Upper lobe of left lung (tissue), 6 donors: ENCODE data around the gene DPH2. TPM values are rescaled to one million over a fixed set of nuclear protein-coding genes. Genes with fewer than 3 reads are reported as not detected.

ENCODE experiments used
- ATAC-seq, 2 donors: fragments of 200-7000 bp; cut with Tn5 transposase; one replicate each; pipeline ENCODE4 v1.9.1; 2022; ENCODE audit warnings: mild to moderate bottlenecking in 2 of 2, moderate library complexity in 2 of 2; ENCODE audit not compliant: low FRiP score in 2 of 2
- DNase-seq, 2 donors: peaks; one replicate each; pipeline ENCODE4 v3.0.0-alpha.2; 2019 to 2020
- H3K27ac ChIP-seq, 4 donors: fragments of 200-600 bp; sonication (generic); one replicate each; pipeline ENCODE4 v1.5.1; 2016 to 2019
- H3K27me3 ChIP-seq, 4 donors: fragments of 200-600 bp; sonication (generic); one replicate each; pipeline ENCODE4 v1.5.1; 2017 to 2019
- H3K36me3 ChIP-seq, 4 donors: fragments of 200-600 bp; sonication (generic); one replicate each; pipeline ENCODE4 v1.5.1; 2016 to 2019
- H3K4me1 ChIP-seq, 4 donors: fragments of 200-600 bp; sonication (generic); one replicate each; pipeline ENCODE4 v1.5.1; 2018 to 2019
- H3K4me3 ChIP-seq, 4 donors: fragments of 200-600 bp; sonication (generic); one replicate each; pipeline ENCODE4 v1.5.1; 2017 to 2019; ENCODE audit warnings: mild to moderate bottlenecking in 2 of 4, moderate library complexity in 1 of 4
- H3K9me3 ChIP-seq, 4 donors: fragments of 200-600 bp; sonication (generic); one replicate each; pipeline ENCODE4 v1.5.1; 2018 to 2019
- EP300 ChIP-seq, 4 donors: sonication (generic); formaldehyde crosslinking; IDR thresholded peaks; one replicate each; pipeline ENCODE4 v1.5.1; 2017; ENCODE audit warnings: antibody characterized with exemption in 4 of 4, control low read depth in 2 of 4
- POLR2A ChIP-seq, 4 donors: fragments of 450-650 bp; IDR thresholded peaks; one replicate each; pipeline ENCODE4 v1.5.1; 2016 to 2017; ENCODE audit warnings: antibody characterized with exemption in 4 of 4, mild to moderate bottlenecking in 2 of 4
- POLR2AphosphoS5 ChIP-seq, 2 donors: sonication (generic); formaldehyde crosslinking; IDR thresholded peaks; one replicate each; pipeline ENCODE4 v1.5.1; 2017; ENCODE audit warnings: antibody characterized with exemption in 2 of 2
- WGBS, 2 donors: methylation state at CpG; one replicate each; pipeline ENCODE4 v1.1.5; 2017 to 2018; 5-methylcytosine and 5-hydroxymethylcytosine counted together
- total RNA-seq, 6 donors: library from RNA; depleted of rRNA in 4 of 6; stranded (reverse); fragments of >200 nt in 4 of 6; gene quantifications; one replicate each; pipeline versions ENCODE4 v1.1.0 to v1.2.1, GENCODE V29; 2016 to 2021
- TF ChIP-seq, protein P1 (sequence below), 6 experiments: fragments of 450-650 bp in 4 of 6; fragments of 200-600 bp in 2 of 6; sonication (generic) in 2 of 6; IDR thresholded peaks; one replicate each; pipeline ENCODE4 v1.5.1; 2016 to 2019; ENCODE audit warnings: antibody characterized with exemption in 6 of 6
- donor health status: DM: no; HTN: no; CAD: no; lungs with moderate emphysema.
- donor health status: DM: no; HTN: yes; CAD: no; lungs with severe emphysema.

The DPH2 gene
- total RNA-seq, 6 donors from 2014 or later, result 12.9 to 30.4 (median 16.6) TPM

DNA sequence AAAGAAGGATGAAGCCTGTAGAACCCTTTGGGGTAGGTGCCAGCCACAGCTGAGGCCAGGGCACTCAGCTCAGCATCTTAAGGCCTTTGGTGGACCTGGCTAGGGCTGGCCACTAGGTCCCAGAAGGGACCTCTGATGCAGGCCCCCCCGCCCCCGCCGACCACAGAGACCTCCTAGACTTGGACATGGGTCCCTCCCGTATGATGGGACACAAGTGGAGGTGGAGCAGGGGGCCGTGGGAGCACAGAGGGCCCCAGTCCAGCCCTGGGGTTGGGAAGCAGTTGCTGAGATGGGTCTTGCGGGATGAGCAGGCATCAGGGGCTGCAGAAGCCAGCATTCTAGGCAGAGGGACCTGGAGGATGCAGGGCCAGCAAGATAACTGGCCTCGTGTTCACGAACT is 12.4 kb downstream of the DPH2 start:
- WGBS, 2 donors, result 95 to 98% methylated on average over 4 to 8 of the region's 8 CpGs
- no peak for ATAC-seq
- Histone ChIP-seq H3K4me1 (peaks cover 20 to 41% (median 28%) of the 10 kb centered on the region in 4 donors), H3K4me3 (no peak overlapping the region), H3K36me3 (peaks cover 0 to 23% (median 11%) of the 10 kb centered on the region in 4 donors), H3K9me3 (no peaks in the 10 kb centered on the region), H3K27me3 (no peaks in the 10 kb centered on the region), H3K27ac (no peak overlapping the region)
- TF ChIP-seq EP300 (IDR thresholded peaks at IDR 0.05), result no peak
- no peak for TF ChIP-seq POLR2AphosphoS5 (IDR thresholded peaks at IDR 0.05)
- TF ChIP-seq, protein P1, sequence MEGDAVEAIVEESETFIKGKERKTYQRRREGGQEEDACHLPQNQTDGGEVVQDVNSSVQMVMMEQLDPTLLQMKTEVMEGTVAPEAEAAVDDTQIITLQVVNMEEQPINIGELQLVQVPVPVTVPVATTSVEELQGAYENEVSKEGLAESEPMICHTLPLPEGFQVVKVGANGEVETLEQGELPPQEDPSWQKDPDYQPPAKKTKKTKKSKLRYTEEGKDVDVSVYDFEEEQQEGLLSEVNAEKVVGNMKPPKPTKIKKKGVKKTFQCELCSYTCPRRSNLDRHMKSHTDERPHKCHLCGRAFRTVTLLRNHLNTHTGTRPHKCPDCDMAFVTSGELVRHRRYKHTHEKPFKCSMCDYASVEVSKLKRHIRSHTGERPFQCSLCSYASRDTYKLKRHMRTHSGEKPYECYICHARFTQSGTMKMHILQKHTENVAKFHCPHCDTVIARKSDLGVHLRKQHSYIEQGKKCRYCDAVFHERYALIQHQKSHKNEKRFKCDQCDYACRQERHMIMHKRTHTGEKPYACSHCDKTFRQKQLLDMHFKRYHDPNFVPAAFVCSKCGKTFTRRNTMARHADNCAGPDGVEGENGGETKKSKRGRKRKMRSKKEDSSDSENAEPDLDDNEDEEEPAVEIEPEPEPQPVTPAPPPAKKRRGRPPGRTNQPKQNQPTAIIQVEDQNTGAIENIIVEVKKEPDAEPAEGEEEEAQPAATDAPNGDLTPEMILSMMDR (IDR thresholded peaks at IDR 0.05), result no peak
- TF ChIP-seq POLR2A (IDR thresholded peaks at IDR 0.05), result no peak
- DNase-seq, result peak in 1 of 2 donors; percentile 69

DNA sequence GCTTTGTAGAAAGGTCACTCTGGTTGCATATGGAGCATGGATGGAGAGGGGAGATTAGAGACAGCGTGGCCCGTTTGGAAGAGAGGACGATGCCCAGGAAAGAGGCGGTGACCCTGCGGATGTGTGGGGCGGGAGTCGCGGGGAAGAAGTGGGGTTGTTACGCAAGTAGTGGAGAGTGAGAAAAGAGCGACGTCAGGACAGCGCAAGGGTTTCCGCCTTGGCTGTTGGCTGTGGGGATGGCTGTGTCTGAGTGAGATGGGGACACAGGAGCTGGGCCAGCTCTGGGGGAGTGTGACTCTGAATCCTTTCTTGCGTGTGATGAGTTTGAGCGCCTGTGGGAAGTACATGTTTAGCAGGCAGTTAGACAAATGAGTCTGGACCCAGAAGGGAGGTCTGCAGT is 13.0 kb downstream of the DPH2 start:
- DNase-seq, result peak in 1 of 2 donors; percentile 54
- 81 to 82% methylated on average over 15 of the region's 15 CpGs for WGBS, 2 donors

DNA sequence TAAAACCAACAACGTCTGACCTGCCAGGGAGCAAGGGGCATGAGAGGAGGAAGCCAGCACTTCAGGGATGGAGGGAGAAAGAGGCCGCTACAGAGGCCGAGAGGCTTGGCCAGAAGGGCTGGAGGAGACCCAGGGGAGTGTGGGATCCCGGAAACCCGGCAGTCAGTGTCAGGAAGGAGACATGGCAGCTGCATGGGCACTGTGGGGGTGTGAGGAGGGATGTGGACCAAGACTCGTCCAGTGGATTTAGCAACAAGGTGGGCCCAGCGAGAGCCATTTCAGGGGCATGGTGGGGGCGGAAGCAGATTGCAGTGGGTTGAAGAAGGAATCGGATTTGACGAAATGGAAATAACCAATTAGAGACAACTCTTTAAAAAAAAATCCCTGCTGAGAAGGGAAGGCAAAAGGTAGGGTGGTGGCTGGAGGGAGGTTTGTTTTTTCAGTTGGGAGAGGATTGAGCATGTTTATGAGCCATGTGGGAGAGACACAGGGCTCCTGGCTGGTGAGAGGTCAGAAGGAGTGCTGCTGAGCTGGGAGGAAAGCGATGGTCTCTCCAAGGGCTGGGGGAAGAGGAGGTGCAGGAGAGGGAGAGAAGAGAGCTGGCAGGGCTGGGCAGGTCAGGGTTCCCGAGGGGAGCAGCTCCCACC is 13.6 kb downstream of the DPH2 start:
- no peak overlapping the region for H3K4me3 ChIP-seq
- H3K27ac ChIP-seq, result no peak overlapping the region
- H3K36me3 ChIP-seq, result peaks cover 0 to 15% (median 3%) of the 10 kb centered on the region in 4 donors
- 85 to 91% methylated on average over 12 of the region's 12 CpGs for WGBS, 2 donors
- H3K9me3 ChIP-seq, result no peaks in the 10 kb centered on the region
- H3K27me3 ChIP-seq, result no peaks in the 10 kb centered on the region
- no peak for ATAC-seq
- H3K4me1 ChIP-seq, result peaks cover 18 to 29% (median 21%) of the 10 kb centered on the region in 4 donors
- TF ChIP-seq, protein P1 (IDR thresholded peaks at IDR 0.05), result no peak
- TF ChIP-seq POLR2AphosphoS5 (IDR thresholded peaks at IDR 0.05) (no peak), POLR2A (IDR thresholded peaks at IDR 0.05) (no peak)
- DNase-seq, result no peak

More for the DNA sequence above, 13.0 kb downstream of the DPH2 start:
- Histone ChIP-seq H3K27me3 (no peaks in the 10 kb centered on the region), H3K9me3 (no peaks in the 10 kb centered on the region), H3K36me3 (peaks cover 0 to 17% (median 8%) of the 10 kb centered on the region in 4 donors), H3K4me1 (peaks cover 18 to 35% (median 26%) of the 10 kb centered on the region in 4 donors), H3K4me3 (no peak overlapping the region), H3K27ac (no peak overlapping the region)
- no peak for ATAC-seq
- no peak for TF ChIP-seq POLR2A (IDR thresholded peaks at IDR 0.05)

DNA sequence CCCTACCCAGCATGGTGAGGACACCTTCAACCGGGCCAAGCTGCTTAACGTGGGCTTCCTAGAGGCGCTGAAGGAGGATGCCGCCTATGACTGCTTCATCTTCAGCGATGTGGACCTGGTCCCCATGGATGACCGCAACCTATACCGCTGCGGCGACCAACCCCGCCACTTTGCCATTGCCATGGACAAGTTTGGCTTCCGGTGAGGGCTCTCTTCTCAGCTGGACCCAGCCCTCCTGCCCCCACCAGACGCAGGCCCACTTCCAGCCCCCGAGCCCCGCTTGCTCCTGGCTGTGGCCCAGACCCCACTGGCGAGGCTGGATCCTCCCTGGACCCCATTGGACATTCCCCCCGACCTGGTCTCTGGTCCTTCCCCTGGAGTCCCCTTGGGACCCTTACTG is 15.0 kb downstream of the DPH2 start:
- peaks cover 12 to 18% (median 12%) of the 10 kb centered on the region in 4 donors for H3K4me1 ChIP-seq
- H3K4me3 ChIP-seq, result no peak overlapping the region
- TF ChIP-seq EP300 (IDR thresholded peaks at IDR 0.05), result no peak
- no peak for ATAC-seq
- 80 to 96% methylated on average over 2 to 16 of the region's 16 CpGs for WGBS, 2 donors
- no peaks in the 10 kb centered on the region for H3K27me3 ChIP-seq
- DNase-seq, result peak in 1 of 2 donors; percentile 66
- no peak overlapping the region for H3K27ac ChIP-seq
- H3K9me3 ChIP-seq, result no peaks in the 10 kb centered on the region
- peaks cover 0 to 15% (median 3%) of the 10 kb centered on the region in 4 donors for H3K36me3 ChIP-seq

DNA sequence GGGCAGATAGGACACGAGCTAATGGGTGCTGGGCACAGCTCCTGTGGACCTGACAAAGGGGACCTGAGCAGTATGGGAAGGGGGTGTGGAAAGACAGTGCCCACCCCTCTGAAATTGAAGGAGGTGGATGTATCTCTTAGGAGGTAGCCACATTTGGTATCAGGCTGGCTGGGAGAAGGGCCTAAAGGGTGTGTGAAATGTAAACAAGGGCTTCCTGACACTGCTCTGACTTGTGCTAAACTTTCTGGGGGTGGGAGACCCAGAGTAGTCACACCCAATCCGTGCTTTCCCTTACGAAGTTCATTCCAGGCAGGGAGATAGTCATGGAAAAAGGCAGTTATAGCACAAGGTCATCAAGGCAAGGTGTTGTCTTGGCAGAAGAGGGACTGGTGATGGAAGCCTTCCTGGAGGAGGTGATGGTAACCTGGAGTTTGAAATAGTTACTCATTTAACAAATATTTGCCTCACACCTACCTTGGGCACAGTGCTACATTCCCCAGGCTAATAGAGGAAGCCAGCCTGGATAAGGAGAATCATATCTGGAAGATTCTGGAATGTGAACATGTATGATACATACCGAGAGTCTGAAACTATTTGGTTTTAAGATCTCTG is 16.3 kb downstream of the DPH2 start:
- no peak for DNase-seq
- TF ChIP-seq POLR2A (IDR thresholded peaks at IDR 0.05) (no peak), POLR2AphosphoS5 (IDR thresholded peaks at IDR 0.05) (no peak), EP300 (IDR thresholded peaks at IDR 0.05) (no peak)
- TF ChIP-seq, protein P1 (IDR thresholded peaks at IDR 0.05), result no peak
- WGBS, 2 donors, result 74 to 78% methylated on average over 4 of the region's 4 CpGs
- peaks cover 0 to 15% (median 3%) of the 10 kb centered on the region in 4 donors for H3K36me3 ChIP-seq
- H3K27ac ChIP-seq, result no peak overlapping the region
- peaks cover 6 to 11% (median 7%) of the 10 kb centered on the region in 4 donors for H3K4me1 ChIP-seq
- no peak for ATAC-seq
- H3K27me3 ChIP-seq, result no peaks in the 10 kb centered on the region
- no peaks in the 10 kb centered on the region for H3K9me3 ChIP-seq
- H3K4me3 ChIP-seq, result no peak overlapping the region
